ENCODE measurements around the gene MAST3.

The MAST3 gene

GRCh38 chr19:18193388-18194180 lies 96.0 kb downstream of the MAST3 start:
- DNase-seq = no peak

- DNase-seq = no peak
Measured at GRCh38 chr19:18194181-18194530, 96.6 kb downstream of the MAST3 start.

GRCh38 chr19:18194554-18195238 lies 97.1 kb downstream of the MAST3 start:
- no peak for DNase-seq

- no peak for DNase-seq
Measured at GRCh38 chr19:18196511-18196845, 98.9 kb downstream of the MAST3 start.

GRCh38 chr19:18197306-18197705 lies 99.7 kb downstream of the MAST3 start:
- DNase-seq = no peak

GRCh38 chr19:18197941-18198340 lies 100.4 kb downstream of the MAST3 start:
- DNase-seq = no peak

GRCh38 chr19:18198374-18198773 lies 100.8 kb downstream of the MAST3 start:
- DNase-seq = no peak

All from NCI-H2171 (cell line).